HG03354 (cell line): ENCODE measurements around the gene NDNF.

Experiments used
- ATAC-seq: cut with Tn5 transposase; IDR thresholded peaks from one replicate; pipeline ENCODE4 v1.9.1; 2021; ENCODE audit warnings: mild to moderate bottlenecking; ENCODE audit not compliant: unreplicated experiment, poor library complexity, severe bottlenecking

NDNF gene

GRCh38 chr4:121072224-121073003 lies at the start of gene NDNF:
Gene NDNF (minus strand): TSS chr4:121072535. CDS start chr4:121045837, 26,698 bp downstream.
- ATAC-seq = peak; percentile 34

GRCh38 chr4:121119715-121120114 lies 47.4 kb upstream of the NDNF start:
- ATAC-seq = no peak

- ATAC-seq = no peak
Measured at GRCh38 chr4:121118344-121118743, 46.0 kb upstream of the NDNF start.

GRCh38 chr4:121114756-121115155 lies 42.4 kb upstream of the NDNF start:
- no peak for ATAC-seq

- no peak for ATAC-seq
Measured at GRCh38 chr4:121112530-121112929, 40.2 kb upstream of the NDNF start.

GRCh38 chr4:121108557-121108956 lies 36.2 kb upstream of the NDNF start:
- no peak for ATAC-seq

- ATAC-seq = no peak
Measured at GRCh38 chr4:121107507-121107906, 35.2 kb upstream of the NDNF start.

GRCh38 chr4:121100093-121100775 lies 27.9 kb upstream of the NDNF start:
- peak; percentile 64 for ATAC-seq

GRCh38 chr4:121098266-121098665 lies 25.9 kb upstream of the NDNF start:
- no peak for ATAC-seq

GRCh38 chr4:121096629-121097028 lies 24.3 kb upstream of the NDNF start:
- ATAC-seq = no peak

- no peak for ATAC-seq
Measured at GRCh38 chr4:121096191-121096590, 23.9 kb upstream of the NDNF start.

- ATAC-seq = no peak
Measured at GRCh38 chr4:121094297-121094966, 22.1 kb upstream of the NDNF start.

- ATAC-seq = no peak
Measured at GRCh38 chr4:121093261-121093660, 20.9 kb upstream of the NDNF start.

GRCh38 chr4:121091941-121092340 lies 19.6 kb upstream of the NDNF start:
- ATAC-seq = no peak

- no peak for ATAC-seq
Measured at GRCh38 chr4:121088867-121089266, 16.5 kb upstream of the NDNF start.

GRCh38 chr4:121079376-121079775 lies 7.0 kb upstream of the NDNF start:
- no peak for ATAC-seq

- ATAC-seq = no peak
Measured at GRCh38 chr4:121077496-121077895, 5.2 kb upstream of the NDNF start.

GRCh38 chr4:121076416-121076815 lies 4.1 kb upstream of the NDNF start:
- no peak for ATAC-seq

GRCh38 chr4:121073672-121074381 lies 1.5 kb upstream of the NDNF start:
- no peak for ATAC-seq

GRCh38 chr4:121073004-121073435 lies 685 bp upstream of the NDNF start:
- no peak for ATAC-seq
